ENCODE measurements around the gene TVP23B.
A peak's percentile ranks its signal among the peaks of the same experiment; 100 is the strongest.
"Not testable (repeated sequence)": the region's sequence is repeated elsewhere in the genome, so short reads cannot be mapped to it uniquely, and the experiment has no call there.

The TVP23B gene

DNA sequence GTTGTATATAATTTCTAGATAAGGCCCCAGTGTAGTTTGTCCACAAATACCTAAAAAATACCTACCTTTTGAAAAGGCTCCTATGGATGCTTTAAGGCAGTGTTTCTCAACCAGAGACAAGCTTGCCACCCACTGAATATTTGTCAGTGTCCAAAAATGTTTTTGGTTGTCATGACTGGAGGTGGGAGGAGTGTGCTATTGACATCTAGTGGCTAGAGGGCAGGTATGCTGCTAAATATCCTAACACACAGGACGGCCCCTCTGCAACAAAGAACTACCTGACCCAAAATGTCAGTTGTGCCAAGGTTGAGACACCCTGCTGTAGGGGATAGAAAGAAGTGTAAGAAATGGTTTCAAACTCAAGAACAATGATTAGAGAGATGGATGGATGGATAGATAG, 10.4 kb downstream of the TVP23B start:
- not testable (repeated sequence) for H3K9me2 ChIP-seq (replicated peaks; ENCODE audit: low read depth, low read length); H3K27me3 ChIP-seq (ENCODE audit: insufficient read depth, low read length, poor library complexity, severe bottlenecking); H3K4me3 ChIP-seq (ENCODE audit: low read length, poor library complexity, severe bottlenecking); H3K36me3 ChIP-seq (ENCODE audit: insufficient read depth, low read length); H4K20me1 ChIP-seq (ENCODE audit: insufficient read depth, low read length, poor library complexity, severe bottlenecking); H3K9me3 ChIP-seq (ENCODE audit: insufficient read depth, low read depth, low read length); H3K4me2 ChIP-seq (ENCODE audit: low read depth, low read length, poor library complexity, severe bottlenecking); H2AFZ ChIP-seq (ENCODE audit: low read length); H3K79me2 ChIP-seq (ENCODE audit: insufficient read depth, low read length); H3K9ac ChIP-seq (ENCODE audit: low read depth, low read length, poor library complexity, severe bottlenecking); H3F3A ChIP-seq (ENCODE audit: low read depth); H3K4me1 ChIP-seq (ENCODE audit: insufficient read depth, low read length, poor library complexity, severe bottlenecking)
- TF ChIP-seq CTCF (conservative IDR thresholded peaks at IDR 0.05; ENCODE audit: low read length) = peak; percentile 30; the same call in 1 of the 2 replicates

GRCh38 chr17:18794841-18795240, 13.9 kb downstream of the TVP23B start:
- H4K20me1 ChIP-seq (ENCODE audit: insufficient read depth, low read length, poor library complexity, severe bottlenecking); H3K9me3 ChIP-seq (ENCODE audit: insufficient read depth, low read depth, low read length); H3K36me3 ChIP-seq (ENCODE audit: insufficient read depth, low read length); H3K9me2 ChIP-seq (replicated peaks; ENCODE audit: low read depth, low read length); H3K4me1 ChIP-seq (ENCODE audit: insufficient read depth, low read length, poor library complexity, severe bottlenecking); H2AFZ ChIP-seq (ENCODE audit: low read length); H3K79me2 ChIP-seq (ENCODE audit: insufficient read depth, low read length); H3K27me3 ChIP-seq (ENCODE audit: insufficient read depth, low read length, poor library complexity, severe bottlenecking); H3K4me2 ChIP-seq (ENCODE audit: low read depth, low read length, poor library complexity, severe bottlenecking); H3F3A ChIP-seq (ENCODE audit: low read depth); H3K9ac ChIP-seq (ENCODE audit: low read depth, low read length, poor library complexity, severe bottlenecking); H3K4me3 ChIP-seq (ENCODE audit: low read length, poor library complexity, severe bottlenecking): not testable (repeated sequence)

DNA sequence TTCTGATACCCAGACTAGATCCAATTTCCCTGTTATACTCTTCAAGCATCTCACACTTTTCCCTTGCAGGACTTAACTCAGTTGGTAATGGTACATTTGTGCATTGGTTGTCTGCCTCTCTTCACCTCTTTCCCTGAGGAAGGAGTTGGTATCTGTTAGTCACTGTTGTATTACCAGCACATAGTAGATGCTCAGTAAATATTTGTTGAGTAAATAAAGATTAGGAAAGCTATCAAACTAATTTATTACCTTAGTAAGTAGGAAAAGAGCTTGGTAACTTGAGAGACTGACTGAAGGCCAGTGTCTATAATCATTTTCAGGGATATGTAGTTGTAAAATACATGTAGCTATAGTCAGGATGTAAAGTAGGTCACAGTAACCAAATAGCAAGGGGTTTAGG, 15.9 kb downstream of the TVP23B start:
- H3K9ac ChIP-seq (ENCODE audit: low read depth, low read length, poor library complexity, severe bottlenecking); H3K27me3 ChIP-seq (ENCODE audit: insufficient read depth, low read length, poor library complexity, severe bottlenecking); H3K9me3 ChIP-seq (ENCODE audit: insufficient read depth, low read depth, low read length); H3K4me1 ChIP-seq (ENCODE audit: insufficient read depth, low read length, poor library complexity, severe bottlenecking); H3K4me2 ChIP-seq (ENCODE audit: low read depth, low read length, poor library complexity, severe bottlenecking); H3K79me2 ChIP-seq (ENCODE audit: insufficient read depth, low read length); H3K9me2 ChIP-seq (replicated peaks; ENCODE audit: low read depth, low read length); H3K4me3 ChIP-seq (ENCODE audit: low read length, poor library complexity, severe bottlenecking); H2AFZ ChIP-seq (ENCODE audit: low read length); H4K20me1 ChIP-seq (ENCODE audit: insufficient read depth, low read length, poor library complexity, severe bottlenecking); H3F3A ChIP-seq (ENCODE audit: low read depth): not testable (repeated sequence)
- H3K36me3 ChIP-seq (ENCODE audit: insufficient read depth, low read length) = peaks cover 11% of the 10 kb centered on the region; the same call in 1 of the 2 replicates

GRCh38 chr17:18803458-18804245, 22.7 kb downstream of the TVP23B start:
- H3K4me2 ChIP-seq (ENCODE audit: low read depth, low read length, poor library complexity, severe bottlenecking); H3K9me3 ChIP-seq (ENCODE audit: insufficient read depth, low read depth, low read length); H2AFZ ChIP-seq (ENCODE audit: low read length); H3F3A ChIP-seq (ENCODE audit: low read depth); H3K27me3 ChIP-seq (ENCODE audit: insufficient read depth, low read length, poor library complexity, severe bottlenecking); H3K4me1 ChIP-seq (ENCODE audit: insufficient read depth, low read length, poor library complexity, severe bottlenecking); H4K20me1 ChIP-seq (ENCODE audit: insufficient read depth, low read length, poor library complexity, severe bottlenecking); H3K9ac ChIP-seq (ENCODE audit: low read depth, low read length, poor library complexity, severe bottlenecking); H3K9me2 ChIP-seq (replicated peaks; ENCODE audit: low read depth, low read length); H3K79me2 ChIP-seq (ENCODE audit: insufficient read depth, low read length); H3K4me3 ChIP-seq (ENCODE audit: low read length, poor library complexity, severe bottlenecking): not testable (repeated sequence)
- peaks cover 11% of the 10 kb centered on the region; the same call in 1 of the 2 replicates for H3K36me3 ChIP-seq (ENCODE audit: insufficient read depth, low read length)

DNA sequence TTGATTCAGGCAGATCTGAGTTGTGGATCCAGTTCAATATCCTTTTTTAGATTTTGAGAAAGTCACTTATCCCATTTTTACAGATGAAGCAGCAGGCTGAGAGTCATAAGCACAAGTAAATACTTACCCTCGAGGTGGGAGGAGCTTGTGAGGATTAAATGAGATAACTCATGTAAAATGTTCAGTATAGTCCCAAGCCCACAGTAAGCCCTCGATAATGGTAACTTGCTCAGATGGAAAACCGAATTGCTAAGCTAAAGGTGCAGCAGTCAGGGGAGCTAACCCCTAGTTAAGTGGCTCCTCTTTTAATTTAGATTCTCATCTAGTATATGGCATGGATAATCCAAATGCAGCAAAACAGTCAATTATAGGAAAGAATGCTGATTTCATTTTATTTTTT, 34.9 kb downstream of the TVP23B start:
- not testable (repeated sequence) for H3K4me2 ChIP-seq (ENCODE audit: low read depth, low read length, poor library complexity, severe bottlenecking); H3K36me3 ChIP-seq (ENCODE audit: insufficient read depth, low read length); H3K27me3 ChIP-seq (ENCODE audit: insufficient read depth, low read length, poor library complexity, severe bottlenecking); H3K4me3 ChIP-seq (ENCODE audit: low read length, poor library complexity, severe bottlenecking); H3K79me2 ChIP-seq (ENCODE audit: insufficient read depth, low read length); H4K20me1 ChIP-seq (ENCODE audit: insufficient read depth, low read length, poor library complexity, severe bottlenecking); H2AFZ ChIP-seq (ENCODE audit: low read length); H3F3A ChIP-seq (ENCODE audit: low read depth); H3K9me2 ChIP-seq (replicated peaks; ENCODE audit: low read depth, low read length); H3K9ac ChIP-seq (ENCODE audit: low read depth, low read length, poor library complexity, severe bottlenecking); H3K9me3 ChIP-seq (ENCODE audit: insufficient read depth, low read depth, low read length); H3K4me1 ChIP-seq (ENCODE audit: insufficient read depth, low read length, poor library complexity, severe bottlenecking)

All from Loucy (cell line).